ENCODE results near the gene KAZN.

The KAZN gene

GRCh38 chr1:14934867-14935266, 336.4 kb downstream of the KAZN start:
- no peak for DNase-seq (ENCODE audit: low read depth)
- TF ChIP-seq CTCF (IDR thresholded peaks at IDR 0.05; ENCODE audit: insufficient read depth, low read depth, low read length, missing control alignments): no peak
- no peak overlapping the region for H3K4me3 ChIP-seq (ENCODE audit: low read depth, low read length)

- TF ChIP-seq CTCF (IDR thresholded peaks at IDR 0.05; ENCODE audit: insufficient read depth, low read depth, low read length, missing control alignments): no peak
- no peak for DNase-seq (ENCODE audit: low read depth)
Observed at GRCh38 chr1:14936815-14937214, 338.3 kb downstream of the KAZN start.

GRCh38 chr1:14937288-14937949, 338.9 kb downstream of the KAZN start:
- TF ChIP-seq CTCF (IDR thresholded peaks at IDR 0.05; ENCODE audit: insufficient read depth, low read depth, low read length, missing control alignments): no peak
- no peak overlapping the region for H3K4me3 ChIP-seq (ENCODE audit: low read depth, low read length)
- no peak for DNase-seq (ENCODE audit: low read depth)

More at GRCh38 chr1:14936815-14937214, 338.3 kb downstream of the KAZN start:
- H3K4me3 ChIP-seq (ENCODE audit: low read depth, low read length): no peak overlapping the region

- TF ChIP-seq CTCF (IDR thresholded peaks at IDR 0.05; ENCODE audit: insufficient read depth, low read depth, low read length, missing control alignments): no peak
- no peak overlapping the region for H3K4me3 ChIP-seq (ENCODE audit: low read depth, low read length)
- no peak for DNase-seq (ENCODE audit: low read depth)
Observed at GRCh38 chr1:14939527-14940284, 341.2 kb downstream of the KAZN start.

- TF ChIP-seq CTCF (IDR thresholded peaks at IDR 0.05; ENCODE audit: insufficient read depth, low read depth, low read length, missing control alignments): no peak
- no peak for DNase-seq (ENCODE audit: low read depth)
- no peak overlapping the region for H3K4me3 ChIP-seq (ENCODE audit: low read depth, low read length)
Observed at GRCh38 chr1:14940285-14940870, 341.9 kb downstream of the KAZN start.

- H3K4me3 ChIP-seq (ENCODE audit: low read depth, low read length): no peak overlapping the region
- TF ChIP-seq CTCF (IDR thresholded peaks at IDR 0.05; ENCODE audit: insufficient read depth, low read depth, low read length, missing control alignments): no peak
- DNase-seq (ENCODE audit: low read depth): no peak
Observed at GRCh38 chr1:14941864-14942263, 343.4 kb downstream of the KAZN start.
